ENCODE data around the gene CGB3. TPM values are rescaled to one million over a fixed set of nuclear protein-coding genes. Genes with fewer than 3 reads are reported as not detected.

Gene CGB3
- not detected in 2 replicates for total RNA-seq

GRCh38 chr19:49024233-49024632 is at the start of gene CGB3:
CGB3 (minus strand) TSS chr19:49024333; CDS start chr19:49023971, 362 bp downstream.

GRCh38 chr19:49064768-49065611 is 40.9 kb upstream of the CGB3 start, which contains the start of gene NTF4:
NTF4 (minus strand) TSS chr19:49064818; CDS start chr19:49061997, 2,821 bp downstream.

DNA sequence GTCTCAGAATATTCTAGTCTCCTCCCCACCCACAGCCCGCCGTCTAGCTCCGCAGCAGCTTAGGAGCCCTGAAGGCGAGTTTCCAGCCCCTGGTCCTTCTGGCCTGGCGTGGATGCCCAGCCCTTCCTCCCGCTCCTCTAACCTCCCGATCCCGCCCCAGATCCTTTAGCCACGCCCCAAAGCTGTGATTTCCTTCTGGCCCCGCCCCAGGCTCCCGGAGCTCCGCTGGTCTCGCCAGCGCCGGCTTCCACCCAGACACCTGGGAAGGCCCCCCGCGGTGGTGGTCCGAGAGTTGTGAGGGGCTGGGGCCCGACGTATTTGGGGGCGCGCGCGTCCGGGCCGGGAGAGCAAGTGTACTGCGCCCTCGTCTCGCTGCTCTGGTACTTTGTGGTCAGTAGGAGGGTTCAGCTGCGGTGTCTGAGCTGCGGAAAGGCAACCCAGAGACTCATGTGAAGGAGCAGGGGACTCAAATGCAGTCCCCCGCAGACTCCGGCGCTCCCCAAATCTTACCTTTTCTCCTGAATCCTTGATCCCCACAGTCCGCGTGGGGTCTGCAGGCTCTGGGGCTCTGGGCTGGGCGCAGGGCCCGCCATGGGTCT is 33.6 kb upstream of the CGB3 start, which contains the start of gene CGB7:
CGB7 (minus strand) TSS at position 114 of the 599 bp plus-strand sequence. CDS start 2,374 bp downstream, outside the sequence.

DNA sequence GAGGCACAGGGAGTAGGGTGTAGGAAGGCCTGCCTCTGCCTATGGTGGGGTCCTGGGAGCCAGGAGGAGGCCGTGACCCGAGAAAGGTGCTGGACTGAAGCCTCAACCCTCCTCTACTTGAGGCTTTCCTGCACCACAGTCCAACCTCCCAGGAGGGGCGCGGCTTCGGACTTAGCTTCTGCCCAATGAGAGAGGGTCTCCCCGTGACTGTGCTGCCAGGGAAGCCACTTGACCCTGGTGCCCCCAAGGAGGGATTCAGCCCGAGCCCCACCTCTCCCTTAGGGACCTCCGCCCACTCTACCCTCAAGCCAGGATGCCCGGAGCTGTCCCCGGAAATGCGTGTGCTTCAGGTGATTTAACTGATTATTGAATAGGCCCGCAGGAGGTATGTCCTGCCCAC is 24.9 kb upstream of the CGB3 start, which contains the start of gene CGB8:
CGB8 (minus strand) TSS at position 101 of the 400 bp plus-strand sequence. CDS start 372 bp downstream, outside the sequence.

DNA sequence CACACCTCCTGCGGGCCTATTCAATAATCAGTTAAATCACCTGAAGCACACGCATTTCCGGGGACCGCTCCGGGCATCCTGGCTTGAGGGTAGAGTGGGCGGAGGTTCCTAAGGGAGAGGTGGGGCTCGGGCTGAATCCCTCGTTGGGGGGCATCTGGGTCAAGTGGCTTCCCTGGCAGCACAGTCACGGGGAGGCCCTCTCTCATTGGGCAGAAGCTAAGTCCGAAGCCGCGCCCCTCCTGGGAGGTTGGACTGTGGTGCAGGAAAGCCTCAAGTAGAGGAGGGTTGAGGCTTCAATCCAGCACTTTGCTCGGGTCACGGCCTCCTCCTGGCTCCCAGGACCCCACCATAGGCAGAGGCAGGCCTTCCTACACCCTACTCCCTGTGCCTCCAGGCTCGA is 19.4 kb upstream of the CGB3 start, which contains the start of gene CGB5:
CGB5 (plus strand) TSS at position 301 of the 400 bp plus-strand sequence. CDS start 362 bp downstream, outside the sequence.

GRCh38 chr19:49036815-49037214 is 12.7 kb upstream of the CGB3 start, which contains the start of gene CGB1:
CGB1 (minus strand) TSS chr19:49036895; CDS start chr19:49036711, 184 bp downstream.

DNA sequence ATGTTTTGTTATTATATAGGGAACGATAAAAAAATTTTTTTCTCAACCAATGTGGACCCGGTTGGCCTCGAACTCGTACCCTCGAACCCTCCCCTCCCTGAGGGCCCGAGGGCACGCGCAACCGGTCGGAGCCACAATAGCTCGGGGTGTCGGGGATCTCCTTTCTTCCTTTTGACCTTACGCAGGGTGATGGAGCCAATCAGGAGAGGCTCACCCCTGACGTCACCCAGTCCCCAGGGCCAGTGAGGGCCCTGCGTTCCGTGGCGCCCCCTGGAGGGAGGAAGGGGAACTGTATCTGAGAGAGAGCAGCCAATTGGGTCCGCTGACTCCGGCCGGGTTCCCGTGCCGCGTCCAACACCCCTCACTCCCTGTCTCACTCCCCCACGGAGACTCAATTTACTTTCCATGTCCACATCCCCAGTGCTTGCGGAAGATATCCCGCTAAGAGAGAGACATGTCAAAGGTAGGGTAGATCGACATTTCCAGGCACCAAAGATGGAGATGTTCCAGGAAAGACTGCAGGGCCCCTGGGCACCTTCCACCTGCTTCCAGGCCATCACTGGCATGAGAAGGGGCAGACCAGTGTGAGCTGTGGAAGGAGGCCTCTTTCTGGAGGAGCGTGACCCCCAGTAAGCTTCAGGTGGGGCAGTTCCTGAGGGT is 7.6 kb upstream of the CGB3 start, which contains the start of gene CGB2:
CGB2 (plus strand) TSS at position 249 of the 660 bp plus-strand sequence; CDS start at position 455, 206 bp downstream.

DNA sequence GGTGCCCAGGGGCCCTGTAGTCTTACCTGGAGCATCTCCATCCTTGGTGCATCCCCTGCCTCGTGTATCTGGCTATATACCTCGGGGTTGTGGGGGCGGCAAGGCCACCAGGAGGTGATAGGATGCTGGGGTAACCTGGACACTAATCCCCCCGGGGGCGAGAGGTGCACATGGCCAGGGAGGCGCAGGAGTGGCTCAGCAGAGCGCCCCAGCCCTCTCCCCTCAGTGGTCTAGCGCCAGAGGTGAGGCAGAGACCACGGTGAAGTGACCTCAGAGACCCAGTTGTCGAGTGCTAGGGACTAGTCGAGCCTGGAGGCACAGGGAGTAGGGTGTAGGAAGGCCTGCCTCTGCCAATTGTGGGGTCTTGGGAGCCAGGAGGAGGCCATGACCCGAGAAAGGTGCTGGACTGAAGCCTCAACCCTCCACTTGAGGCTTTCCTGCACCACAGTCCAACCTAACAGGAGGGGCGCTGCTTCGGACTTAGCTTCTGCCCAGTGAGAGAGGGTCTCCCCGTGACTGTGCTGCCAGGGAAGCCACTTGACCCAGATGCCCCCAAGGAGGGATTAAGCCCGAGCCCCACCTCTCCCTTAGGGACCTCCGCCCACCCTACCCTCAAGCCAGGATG is 7.0 kb downstream of the CGB3 start, which contains the start of gene LHB:
LHB (minus strand) TSS at position 51 of the 625 bp plus-strand sequence; CDS start at position 41, 10 bp downstream.

DNA sequence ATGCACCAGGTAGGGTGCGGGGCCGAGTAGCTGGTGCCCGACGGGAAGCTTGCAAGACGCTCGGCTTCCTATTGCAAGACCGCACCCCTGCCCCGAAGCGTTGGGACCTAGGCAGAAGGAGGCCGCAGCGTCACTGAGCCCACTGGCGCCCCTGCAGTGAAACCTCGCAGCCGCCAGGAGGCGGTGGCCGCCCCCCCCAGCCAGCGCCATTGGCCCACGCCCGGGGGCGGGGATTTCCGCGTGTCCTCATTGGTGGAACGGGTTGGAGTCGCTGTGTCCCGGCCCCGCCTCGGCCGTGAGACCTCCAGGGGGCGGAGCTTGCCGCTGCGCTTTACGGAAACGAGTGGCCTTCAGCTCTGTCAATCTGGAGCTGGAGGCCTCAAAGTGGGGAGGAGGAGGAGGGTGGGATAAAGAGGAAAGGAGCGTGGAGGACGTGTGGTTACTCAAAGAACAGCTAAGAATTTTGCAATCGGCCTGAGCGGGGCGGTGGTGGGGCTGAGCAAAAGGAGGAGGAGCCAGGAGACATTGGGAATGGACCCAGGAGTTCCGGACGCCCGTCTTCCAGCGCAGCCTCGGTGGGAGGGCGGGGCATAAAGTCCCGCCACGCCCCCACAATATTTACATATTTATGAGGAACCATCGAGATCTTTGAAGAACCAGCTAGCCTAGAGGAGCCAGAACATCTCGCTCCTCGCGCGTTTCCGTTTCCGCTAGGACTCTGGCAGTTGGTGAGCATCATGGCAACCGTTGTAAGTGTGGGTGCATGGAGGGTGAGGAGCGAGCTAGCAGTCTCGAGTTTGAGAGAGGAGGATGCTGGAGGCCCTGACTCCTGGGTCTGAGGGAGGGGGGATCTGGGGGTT is 30.7 kb downstream of the CGB3 start, which contains the start of the genes GYS1 and RUVBL2:
GYS1 (minus strand) TSS at position 135 of the 860 bp plus-strand sequence. CDS start 197 bp downstream, outside the sequence.
RUVBL2 (plus strand) TSS at position 713 of the 860 bp plus-strand sequence; CDS start at position 738, 25 bp downstream.

Other genes with a start within 250 kb of the CGB3 start
- 27.8 and 36.2 TPM in 2 replicates for gene BCAT2, start 213.3 kb downstream of the CGB3 start, total RNA-seq
- gene HSD17B14, start 187.8 kb downstream of the CGB3 start, total RNA-seq: 6.0 and 16.1 TPM in 2 replicates
- gene PLEKHA4, start 155.7 kb downstream of the CGB3 start, total RNA-seq: 12.0 and 15.5 TPM in 2 replicates
- 124 and 144 TPM in 2 replicates for gene PPP1R15A, start 151.9 kb downstream of the CGB3 start, total RNA-seq
- gene TULP2, start 125.6 kb downstream of the CGB3 start, total RNA-seq: 0.37 TPM in 1 of 2 replicates, not detected in the other
- 69.9 and 197 TPM in 2 replicates for gene NUCB1, start 124.0 kb downstream of the CGB3 start, total RNA-seq
- gene DHDH, start 90.6 kb downstream of the CGB3 start, total RNA-seq: not detected in 2 replicates
- 64.2 and 70.1 TPM in 2 replicates for gene BAX, start 69.5 kb downstream of the CGB3 start, total RNA-seq
- gene FTL, start 59.0 kb downstream of the CGB3 start, total RNA-seq: 901 and 3,848 TPM in 2 replicates
- 23.4 and 31.5 TPM in 2 replicates for gene GYS1, start 31.0 kb downstream of the CGB3 start, total RNA-seq
- gene RUVBL2, start 30.4 kb downstream of the CGB3 start, total RNA-seq: 213 and 418 TPM in 2 replicates
- gene LHB, start 7.2 kb downstream of the CGB3 start, total RNA-seq: not detected in 2 replicates
- not detected in 2 replicates for gene CGB2, start 7.6 kb upstream of the CGB3 start, total RNA-seq
- gene CGB1, start 12.6 kb upstream of the CGB3 start, total RNA-seq: not detected in 2 replicates
- gene CGB5, start 19.5 kb upstream of the CGB3 start, total RNA-seq: not detected in 2 replicates
- gene CGB8, start 24.8 kb upstream of the CGB3 start, total RNA-seq: not detected in 2 replicates
- gene CGB7, start 33.4 kb upstream of the CGB3 start, total RNA-seq: 0.22 and 0.37 TPM in 2 replicates
- not detected in 2 replicates for gene NTF4, start 40.5 kb upstream of the CGB3 start, total RNA-seq
- gene KCNA7, start 48.4 kb upstream of the CGB3 start, total RNA-seq: not detected in 2 replicates
- 101 and 166 TPM in 2 replicates for gene SNRNP70, start 61.1 kb upstream of the CGB3 start, total RNA-seq
- 4.8 and 13.1 TPM in 2 replicates for gene LIN7B, start 90.0 kb upstream of the CGB3 start, total RNA-seq
- gene C19orf73, start 94.8 kb upstream of the CGB3 start, total RNA-seq: 0.87 and 1.2 TPM in 2 replicates
- 1.2 and 1.5 TPM in 2 replicates for gene PPFIA3, start 95.2 kb upstream of the CGB3 start, total RNA-seq
- not detected in 2 replicates for gene HRC, start 131.1 kb upstream of the CGB3 start, total RNA-seq
- 10.2 and 17.1 TPM in 2 replicates for gene TRPM4, start 133.5 kb upstream of the CGB3 start, total RNA-seq

Measured in uterine smooth muscle cell (primary cell).